ENCODE measurements around the gene MRPL45.

GRCh38 chr17:38343608-38344419 lies 46.8 kb downstream of the MRPL45 start, which contains the start of gene GPR179:
- TF ChIP-seq CTCF (IDR thresholded peaks at IDR 0.05) (no peak), EP300 (IDR thresholded peaks at IDR 0.05) (no peak)
